GM19240 (cell line): ENCODE results near the gene OTUB1.

Experiments
- DNase-seq: peaks from one replicate; pipeline ENCODE4 v3.0.0; 2011; ENCODE audit warnings: low spot score; ENCODE audit not compliant: insufficient read length

OTUB1 gene

GRCh38 chr11:64004590-64004984, 18.3 kb downstream of the OTUB1 start:
- DNase-seq: no peak

DNA sequence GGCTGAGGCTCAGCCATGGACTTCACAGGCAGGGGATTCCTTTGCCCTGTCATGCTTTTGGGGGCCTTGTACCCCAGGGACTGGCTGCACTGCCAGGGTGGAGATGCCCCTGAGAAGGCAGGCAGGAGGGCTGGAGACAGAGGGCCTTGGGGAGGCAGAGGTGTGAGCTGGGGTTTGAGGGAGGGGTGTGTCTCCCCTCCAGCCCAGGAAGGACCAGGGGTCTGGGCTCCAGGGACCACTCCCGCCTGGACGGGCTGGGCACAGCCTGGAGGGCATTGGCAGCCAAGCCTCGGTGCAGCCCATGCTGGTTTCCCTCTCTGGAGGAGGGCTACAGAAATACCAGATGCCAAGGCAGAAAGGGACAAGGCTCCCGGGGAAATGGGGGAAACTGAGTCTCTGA, 19.5 kb downstream of the OTUB1 start:
- DNase-seq: no peak

DNA sequence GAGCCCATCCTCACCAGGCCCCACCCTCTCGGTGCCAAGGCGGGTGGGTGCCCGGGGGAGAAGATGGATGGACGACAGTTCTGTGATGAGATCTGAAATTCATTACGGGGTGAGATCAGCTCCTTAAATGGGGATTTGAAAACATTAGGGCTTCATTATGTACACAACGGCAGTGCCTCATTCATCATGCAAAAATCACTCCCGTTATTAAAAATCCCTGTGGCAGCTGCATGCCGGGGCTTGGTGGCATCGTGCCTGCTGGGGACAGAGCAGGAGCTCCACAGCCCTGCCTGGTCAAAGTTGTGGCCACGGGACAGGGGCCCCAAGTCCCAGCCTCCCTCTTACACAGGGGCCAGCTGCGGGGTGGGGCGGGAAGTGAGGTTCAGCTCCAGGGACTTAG, 20.2 kb downstream of the OTUB1 start:
- DNase-seq: no peak

- no peak for DNase-seq
Measured at GRCh38 chr11:64007160-64007628, 21.0 kb downstream of the OTUB1 start.

GRCh38 chr11:64007629-64008282, 21.5 kb downstream of the OTUB1 start:
- DNase-seq: no peak

DNA sequence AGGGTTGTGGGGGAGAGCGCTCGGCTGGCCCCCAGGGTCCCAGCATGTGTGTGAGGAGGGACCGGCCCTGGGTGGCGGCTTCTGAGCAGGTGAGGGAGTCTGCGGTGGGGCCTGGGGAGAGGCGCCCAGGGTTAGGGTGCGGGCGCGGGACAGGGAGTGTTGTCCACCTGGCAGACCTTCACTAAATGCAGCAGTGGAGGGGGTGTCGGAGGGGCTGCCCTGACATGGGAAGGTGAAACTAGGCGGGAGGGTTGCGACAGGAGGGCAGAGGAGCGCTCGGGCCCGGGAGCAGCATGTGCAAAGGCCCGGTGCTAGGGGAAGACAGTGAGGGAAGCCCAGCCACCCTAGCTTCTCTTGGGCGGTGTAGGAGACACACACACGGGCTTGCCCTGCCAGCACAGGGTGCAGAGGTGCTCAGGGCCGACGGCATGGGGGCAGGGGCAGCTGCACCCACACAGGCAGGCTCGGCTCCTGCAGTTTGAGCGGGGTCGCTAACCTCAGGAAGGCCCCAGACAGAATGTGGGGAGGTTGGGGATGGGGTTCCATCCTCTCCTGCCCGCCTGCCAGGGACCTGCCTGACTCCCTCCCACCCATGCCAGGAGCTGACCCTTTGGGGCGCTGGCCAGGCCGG, 22.2 kb downstream of the OTUB1 start:
- DNase-seq: no peak

DNA sequence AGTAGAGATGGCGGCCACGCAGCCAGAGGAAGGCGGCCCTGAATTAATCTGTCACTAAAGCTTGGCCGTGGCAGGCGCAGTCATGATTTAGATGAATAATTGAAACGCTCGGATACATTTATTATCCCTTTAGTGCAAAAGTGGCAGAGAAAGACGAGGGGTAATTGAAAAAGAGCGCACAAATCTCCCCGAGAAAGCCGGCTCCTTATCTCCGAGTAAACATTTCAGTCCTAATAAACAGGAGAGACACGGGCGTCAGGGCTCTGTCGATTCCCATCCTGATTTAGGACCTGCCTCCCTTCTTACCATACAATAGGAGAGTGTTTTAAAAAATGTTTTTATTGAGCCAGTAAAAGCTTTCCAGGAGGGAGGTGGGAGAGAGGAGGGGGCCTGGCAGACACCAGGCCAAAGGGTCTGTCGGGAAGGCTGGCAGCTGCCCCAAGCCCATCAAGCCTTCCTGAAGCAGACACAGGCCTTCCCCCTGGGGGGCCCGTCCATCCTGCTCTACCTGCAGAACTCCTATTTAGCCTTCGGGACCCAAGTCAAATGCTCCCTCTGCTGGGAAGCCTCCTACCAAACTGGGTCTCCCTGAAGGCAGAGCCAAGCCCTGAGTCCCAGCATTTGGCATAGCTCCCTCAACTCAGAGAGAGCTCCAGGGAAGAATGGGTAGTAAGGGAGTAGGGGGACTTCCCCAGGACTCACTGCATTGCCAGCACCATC, 22.8 kb downstream of the OTUB1 start:
- DNase-seq: no peak

DNA sequence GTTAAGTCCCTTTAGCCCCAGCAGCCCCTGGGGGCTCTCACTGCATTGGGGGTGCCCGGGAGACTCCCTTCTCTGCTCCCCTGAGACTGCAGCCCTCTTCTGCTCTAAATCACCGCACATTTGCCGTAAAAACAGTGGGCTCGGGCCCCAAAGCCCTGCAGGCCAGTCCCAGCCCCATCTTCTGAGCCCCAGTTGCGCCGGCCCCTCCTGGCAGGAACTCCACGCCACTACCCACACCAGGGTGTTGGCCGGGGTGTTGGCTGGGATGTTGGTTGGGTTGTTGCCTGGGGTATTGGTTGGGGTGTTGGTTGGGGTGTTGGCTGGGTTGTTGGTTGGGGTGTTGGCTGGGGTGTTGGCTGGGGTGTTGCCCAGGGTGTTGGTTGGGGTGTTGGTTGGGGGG, 23.5 kb downstream of the OTUB1 start:
- DNase-seq: no peak

GRCh38 chr11:64010783-64011182, 24.5 kb downstream of the OTUB1 start:
- DNase-seq: no peak

GRCh38 chr11:64011371-64011770, 25.1 kb downstream of the OTUB1 start:
- DNase-seq: no peak

DNA sequence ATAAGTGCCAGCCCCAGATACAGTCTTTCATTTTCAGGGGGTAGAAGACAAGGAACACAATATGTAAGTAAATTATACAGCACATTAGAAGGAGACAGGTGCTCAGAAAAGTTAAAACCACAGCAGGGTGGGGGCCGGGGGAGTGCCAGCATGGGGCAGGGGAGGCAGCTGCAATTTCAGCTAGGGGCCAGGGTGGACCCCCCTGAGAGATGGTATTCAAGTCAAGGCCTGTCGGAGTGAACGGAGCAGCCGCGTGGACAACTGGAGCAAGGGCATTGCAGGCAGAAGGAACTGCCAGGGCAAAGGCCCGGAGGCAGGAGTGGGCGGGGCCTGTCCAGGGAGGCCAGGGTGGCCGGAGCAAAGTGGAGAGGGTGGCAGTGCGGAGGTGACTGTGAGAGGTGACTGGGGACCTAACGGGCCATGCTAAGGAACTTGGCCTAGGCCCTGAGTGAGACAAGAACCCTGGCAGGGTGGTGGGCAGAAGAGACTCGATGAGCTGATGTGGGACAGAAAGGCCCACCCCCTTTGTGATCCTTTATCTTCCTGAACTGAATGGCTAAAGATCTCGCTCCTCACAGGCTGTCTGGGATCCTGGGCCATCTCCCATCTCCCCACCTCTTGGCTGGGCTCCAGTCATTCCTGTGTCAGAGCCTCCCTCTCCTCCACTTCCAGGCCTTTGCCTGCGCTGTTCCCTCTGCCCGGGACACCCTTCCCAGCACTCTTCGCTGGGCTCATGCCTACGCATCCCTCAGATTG, 27.1 kb downstream of the OTUB1 start:
- DNase-seq: no peak

DNA sequence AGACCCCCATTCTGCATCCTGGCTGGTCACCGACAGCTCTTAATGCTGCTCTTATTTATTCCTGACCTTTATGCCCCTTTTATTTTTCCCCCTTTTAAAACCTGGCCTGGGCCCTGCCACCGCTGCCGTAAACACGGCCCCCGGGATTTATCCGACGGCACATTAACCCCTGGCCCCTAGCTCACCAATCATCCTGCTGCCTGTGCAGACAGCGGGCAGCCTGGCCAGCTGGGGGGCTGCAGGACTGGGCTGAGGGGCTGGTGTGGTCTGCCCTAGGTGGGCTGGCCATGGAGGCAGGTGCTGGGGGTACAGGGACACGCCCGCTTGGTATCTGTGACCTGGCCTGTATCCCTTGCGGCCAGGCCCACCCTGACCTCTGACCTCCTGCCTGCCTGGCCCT, 28.1 kb downstream of the OTUB1 start:
- no peak for DNase-seq

DNA sequence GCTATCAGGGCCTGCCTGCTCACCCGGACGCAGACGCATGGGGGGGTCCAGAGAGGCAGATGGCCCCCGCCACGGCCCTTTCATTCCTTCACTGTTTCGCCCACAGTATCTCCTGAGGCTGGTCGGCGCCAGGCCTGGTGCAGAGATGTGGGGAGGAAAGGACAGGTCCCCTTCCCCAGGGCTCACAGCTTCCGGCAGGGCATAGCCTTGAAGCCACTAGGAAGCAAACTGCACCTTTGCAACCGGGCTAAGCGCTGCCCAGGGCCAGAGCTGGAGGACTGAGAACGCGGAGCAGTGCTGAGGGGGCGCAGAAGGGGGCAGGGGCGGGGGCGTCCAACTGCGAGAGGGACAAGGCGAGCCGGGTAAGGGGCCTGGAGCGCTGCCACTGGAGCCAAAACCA, 29.3 kb downstream of the OTUB1 start:
- no peak for DNase-seq

DNA sequence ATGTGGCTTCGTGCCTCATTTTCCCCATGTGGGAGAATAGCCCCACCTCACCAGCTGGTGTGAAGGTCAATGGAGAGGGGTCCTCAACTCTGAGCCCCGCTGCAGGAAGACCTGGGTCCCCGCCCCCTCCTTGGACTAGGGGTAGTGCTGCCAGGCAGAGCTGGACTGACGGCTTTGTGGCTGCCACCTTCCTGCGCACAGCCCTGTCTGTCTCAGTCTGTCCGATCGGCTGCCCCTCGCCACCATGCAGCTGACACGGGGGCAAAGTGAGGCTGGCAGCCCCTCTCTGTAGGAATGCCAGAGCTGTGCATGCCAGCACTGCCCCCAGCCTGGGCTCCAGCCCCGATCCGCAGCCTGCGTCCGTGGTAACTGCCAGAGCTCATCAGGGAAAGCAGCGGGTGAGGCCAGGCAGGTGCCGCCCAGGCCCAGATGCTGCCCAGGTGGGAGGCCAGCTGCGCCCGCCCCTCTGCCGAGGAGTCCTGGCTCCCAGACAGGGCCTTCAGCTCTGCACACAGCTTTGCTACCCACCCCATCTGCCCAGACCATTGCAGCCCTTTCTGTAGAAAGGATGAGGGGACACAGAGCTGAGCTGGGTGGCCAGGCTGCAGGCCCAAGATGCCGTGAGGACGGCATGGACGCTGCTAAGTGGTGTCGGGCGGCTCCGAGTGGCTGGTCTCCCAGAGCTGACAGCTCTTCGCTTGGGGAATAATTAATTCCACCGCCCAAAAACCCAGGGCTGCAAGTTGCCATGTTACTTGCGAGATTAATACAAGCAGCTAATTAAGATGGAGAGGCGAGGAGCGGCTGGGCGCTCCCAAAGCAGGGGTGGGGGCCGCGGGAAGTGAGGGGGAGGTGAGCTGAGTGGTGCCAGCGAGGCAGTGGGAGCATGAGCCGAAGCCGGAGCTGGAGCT, 30.0 kb downstream of the OTUB1 start:
- no peak for DNase-seq

DNA sequence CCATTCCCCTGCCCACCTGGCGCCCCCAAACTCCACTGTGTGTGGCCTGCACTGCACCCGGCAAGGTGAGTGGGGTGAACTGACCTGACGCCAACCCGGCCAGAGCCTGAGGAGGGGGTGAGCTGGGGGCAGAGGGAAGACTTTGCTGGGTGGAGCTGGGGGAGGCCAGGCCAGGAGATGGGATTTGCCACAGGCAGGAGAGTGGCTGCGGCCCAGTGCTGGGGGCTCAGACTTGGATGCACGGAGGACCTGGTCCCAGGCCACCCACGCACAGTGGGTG, 31.6 kb downstream of the OTUB1 start:
- no peak for DNase-seq

GRCh38 chr11:64018310-64018709, 32.1 kb downstream of the OTUB1 start:
- DNase-seq: no peak

GRCh38 chr11:64019106-64020037, 33.1 kb downstream of the OTUB1 start:
- no peak for DNase-seq

GRCh38 chr11:64020976-64021756, 34.9 kb downstream of the OTUB1 start:
- DNase-seq: no peak

DNA sequence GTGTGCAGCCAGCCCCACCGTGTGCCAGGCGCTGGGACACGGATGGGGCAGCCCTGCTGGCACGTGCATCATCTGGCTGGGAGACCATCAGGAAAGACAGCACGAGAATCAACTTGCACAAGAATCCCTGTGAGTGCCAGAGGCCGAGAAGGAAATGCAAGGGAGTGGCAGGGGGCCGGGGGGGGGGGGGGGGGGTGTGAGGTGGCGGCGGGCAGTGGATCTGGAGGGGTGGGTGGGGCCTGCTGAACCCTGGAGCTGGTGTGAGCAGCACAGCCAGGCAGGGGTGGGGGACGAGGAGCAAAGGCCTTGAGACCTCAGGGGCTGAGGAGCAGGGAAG, 35.5 kb downstream of the OTUB1 start:
- DNase-seq: no peak
